Ishikawa (cell line): Measurements from ENCODE around the gene SPATA2L.

ENCODE experiments used
- CEBPB ChIP-seq: IDR thresholded peaks from 2 replicates; pipeline ENCODE4 v1.6.1; 2012
- CREB1 ChIP-seq: IDR thresholded peaks from 2 replicates; pipeline ENCODE4 v1.6.1; 2012; ENCODE audit warnings: low read depth
- EGR1 ChIP-seq: IDR thresholded peaks from 2 replicates; pipeline ENCODE4 v1.6.1; 2012
- EP300 ChIP-seq: IDR thresholded peaks from 2 replicates; pipeline ENCODE4 v1.6.1; 2012; ENCODE audit warnings: borderline replicate concordance
- FOXM1 ChIP-seq: IDR thresholded peaks from 2 replicates; pipeline ENCODE4 v1.6.1; 2012; ENCODE audit warnings: low read depth, borderline replicate concordance
- MAX ChIP-seq: IDR thresholded peaks from 2 replicates; pipeline ENCODE4 v1.6.1; 2012
- NFIC ChIP-seq: IDR thresholded peaks from 2 replicates; pipeline ENCODE4 v1.6.1; 2012
- RAD21 ChIP-seq: IDR thresholded peaks from 2 replicates; pipeline ENCODE4 v1.6.1; 2012; ENCODE audit warnings: low read depth
- REST ChIP-seq: IDR thresholded peaks from 2 replicates; pipeline ENCODE4 v1.6.1; 2012; ENCODE audit warnings: low read depth, mild to moderate bottlenecking
- TAF1 ChIP-seq: IDR thresholded peaks from 2 replicates; pipeline ENCODE4 v1.6.1; 2012; ENCODE audit warnings: low read depth, mild to moderate bottlenecking
- TCF12 ChIP-seq: IDR thresholded peaks from 2 replicates; pipeline ENCODE4 v1.6.1; 2012; ENCODE audit warnings: low read depth
- TEAD4 ChIP-seq: IDR thresholded peaks from 2 replicates; pipeline ENCODE4 v1.6.1; 2012
- YY1 ChIP-seq: IDR thresholded peaks from 2 replicates; pipeline ENCODE4 v1.6.1; 2012; ENCODE audit warnings: low read depth
- ZBTB7A ChIP-seq: IDR thresholded peaks from 2 replicates; pipeline ENCODE4 v1.6.1; 2012; ENCODE audit warnings: low read depth
- TF ChIP-seq, protein P1 (sequence below): IDR thresholded peaks from 2 replicates; pipeline ENCODE4 v1.6.1; 2012

The SPATA2L gene

GRCh38 chr16:89721546-89722391 is 20.3 kb upstream of the SPATA2L start:
- TF ChIP-seq TAF1 (peak; percentile 63; the same call in 1 of the 2 replicates), TEAD4 (no peak), TCF12 (no peak), RAD21 (no peak), EGR1 (0 out of 2 replicates have a peak, but pooled peaks have one; percentile 2), EP300 (peak; percentile 15; the same call in 1 of the 2 replicates)

GRCh38 chr16:89720813-89721545 is 19.5 kb upstream of the SPATA2L start, which contains the start of the genes VPS9D1 and ZNF276:
Gene VPS9D1 (minus strand): TSS chr16:89720898. CDS start chr16:89720861, 37 bp downstream.
Gene ZNF276 (plus strand): TSS chr16:89721537. CDS start chr16:89721641, 104 bp downstream.
- TF ChIP-seq NFIC, result no peak
- peak; percentile 65 for TF ChIP-seq MAX
- no peak; the same call in 1 of the 2 replicates for TF ChIP-seq REST
- TF ChIP-seq TEAD4, result peak; percentile 28; the same call in 1 of the 2 replicates
- peak; percentile 85 for TF ChIP-seq YY1
- peak; percentile 33; the same call in 1 of the 2 replicates for TF ChIP-seq EP300
- TF ChIP-seq CREB1, result peak; percentile 43; the same call in 1 of the 2 replicates
- TF ChIP-seq TCF12, result no peak
- peak; percentile 43 for TF ChIP-seq EGR1
- peak; percentile 85 for TF ChIP-seq TAF1
- TF ChIP-seq, protein P1, sequence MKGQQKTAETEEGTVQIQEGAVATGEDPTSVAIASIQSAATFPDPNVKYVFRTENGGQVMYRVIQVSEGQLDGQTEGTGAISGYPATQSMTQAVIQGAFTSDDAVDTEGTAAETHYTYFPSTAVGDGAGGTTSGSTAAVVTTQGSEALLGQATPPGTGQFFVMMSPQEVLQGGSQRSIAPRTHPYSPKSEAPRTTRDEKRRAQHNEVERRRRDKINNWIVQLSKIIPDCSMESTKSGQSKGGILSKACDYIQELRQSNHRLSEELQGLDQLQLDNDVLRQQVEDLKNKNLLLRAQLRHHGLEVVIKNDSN, result peak; percentile 55
- TF ChIP-seq RAD21, result no peak
- TF ChIP-seq ZBTB7A, result peak; percentile 81
- TF ChIP-seq FOXM1, result no peak
- TF ChIP-seq CEBPB, result no peak

DNA sequence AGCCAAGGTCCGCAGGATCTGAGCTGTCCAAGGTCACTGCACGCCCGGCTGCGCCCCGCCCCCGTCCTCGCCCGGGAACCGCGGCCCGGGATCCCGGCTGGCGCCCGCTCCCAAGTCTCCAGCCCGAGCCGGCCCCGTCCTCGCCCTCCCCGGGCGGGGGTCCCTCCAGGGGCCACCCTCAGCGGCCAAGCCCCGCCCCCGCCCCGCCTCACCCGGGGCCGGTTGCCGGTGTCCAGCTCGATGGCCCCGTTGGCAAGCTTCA is 19.0 kb upstream of the SPATA2L start:
- TF ChIP-seq REST (peak; percentile 57), MAX (no peak)

DNA sequence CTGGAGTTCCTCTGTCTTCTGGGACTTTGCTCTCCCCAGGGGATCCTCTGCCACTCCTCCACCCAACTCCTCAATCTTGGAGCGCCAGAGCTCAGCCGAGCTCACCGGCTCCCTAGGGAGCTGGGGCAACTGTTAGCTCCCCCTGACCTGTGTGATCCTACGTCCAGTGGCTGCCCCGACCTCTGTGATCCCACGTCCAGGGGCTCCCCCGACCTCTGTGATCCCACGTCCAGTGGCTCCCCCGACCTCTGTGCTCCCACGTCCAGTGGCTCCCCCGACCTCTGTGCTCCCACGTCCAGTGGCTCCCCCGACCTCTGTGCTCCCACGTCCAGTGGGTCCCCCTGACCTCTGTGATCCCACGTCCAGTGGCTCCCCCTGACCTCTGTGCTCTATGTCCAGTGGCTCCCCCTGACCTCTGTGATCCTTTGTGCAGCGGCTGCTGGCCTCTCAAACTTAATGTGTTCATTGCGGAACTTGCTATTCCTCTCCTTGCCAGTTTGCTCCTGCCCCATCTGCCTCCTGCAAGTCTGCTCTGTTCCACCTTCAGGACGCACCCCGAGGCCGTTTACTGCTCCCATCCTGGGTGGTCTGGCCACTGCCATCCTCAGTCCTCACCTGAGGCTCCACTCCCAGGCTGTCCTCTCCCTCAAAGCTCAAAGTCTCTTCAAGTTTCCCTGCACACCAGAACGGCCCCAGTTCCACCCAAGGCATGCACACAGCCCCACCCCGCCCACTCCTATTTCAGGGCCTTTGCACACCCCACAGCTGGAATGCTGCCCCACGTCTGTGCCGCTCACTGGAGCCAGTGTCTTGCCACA is 16.4 kb upstream of the SPATA2L start:
- no peak for TF ChIP-seq RAD21
- no peak for TF ChIP-seq FOXM1
- no peak for TF ChIP-seq EP300
- no peak for TF ChIP-seq TCF12
- no peak for TF ChIP-seq EGR1
- no peak for TF ChIP-seq CEBPB
- no peak for TF ChIP-seq ZBTB7A
- TF ChIP-seq TEAD4, result no peak
- no peak for TF ChIP-seq YY1
- TF ChIP-seq TAF1, result no peak
- no peak for TF ChIP-seq MAX
- TF ChIP-seq, protein P1, result no peak
